CD4-positive, alpha-beta T cell treated with Interleukin-21 for 1 hour (primary cell): ENCODE measurements around the gene ZNF391.
"Not testable (repeated sequence)": the region's sequence is repeated elsewhere in the genome, so short reads cannot be mapped to it uniquely, and the experiment has no call there.

Source experiments
- DNase-seq: peaks from one replicate; pipeline ENCODE4 v3.0.0-alpha.2; 2020

ZNF391 gene

GRCh38 chr6:27424851-27425250, 36.3 kb downstream of the ZNF391 start:
- DNase-seq, result not testable (repeated sequence)

GRCh38 chr6:27426045-27426620, 37.6 kb downstream of the ZNF391 start:
- DNase-seq, result no peak

- DNase-seq, result no peak
These were observed 39.9 kb downstream of the ZNF391 start for GRCh38 chr6:27428502-27428901.

GRCh38 chr6:27428966-27429365, 40.4 kb downstream of the ZNF391 start:
- DNase-seq, result no peak

- no peak for DNase-seq
These were observed 45.2 kb downstream of the ZNF391 start for GRCh38 chr6:27433714-27434113.

GRCh38 chr6:27439371-27439770, 50.8 kb downstream of the ZNF391 start:
- no peak for DNase-seq

GRCh38 chr6:27441001-27441400, 52.4 kb downstream of the ZNF391 start:
- no peak for DNase-seq

- DNase-seq, result no peak
These were observed 54.4 kb downstream of the ZNF391 start for GRCh38 chr6:27442932-27443331.

GRCh38 chr6:27448456-27448855, 59.9 kb downstream of the ZNF391 start:
- no peak for DNase-seq

GRCh38 chr6:27451660-27452390, 63.3 kb downstream of the ZNF391 start:
- no peak for DNase-seq

GRCh38 chr6:27452496-27452897, 63.9 kb downstream of the ZNF391 start:
- no peak for DNase-seq
